Caco-2 (cell line): ENCODE measurements around the gene ERBB4. TPM values are rescaled to one million over a fixed set of nuclear protein-coding genes. Genes with fewer than 3 reads are reported as not detected.

Experiments used
- BruUV-seq: library from RNA; stranded (reverse); fragments of 400-500 nt; replicated peaks from 2 replicates; lab custom pipeline; 2021; lab: Mats Ljungman, UMichigan
- CTCF ChIA-PET: fragments of 300-600 bp; sonication (Branson Sonifier 250); formaldehyde crosslinking; loops from one replicate; lab custom pipeline; 2022; ENCODE audit warnings: antibody characterized with exemption; lab: Charles Lee
- POLR2A ChIA-PET: fragments of 300-600 bp; sonication (Branson Sonifier 250); formaldehyde crosslinking; loops from one replicate; lab custom pipeline; 2022; ENCODE audit warnings: antibody characterized with exemption; lab: Charles Lee
- DNase-seq, 2 experiments: peaks; one replicate each; pipeline versions ENCODE4 v3.0.0 to v3.0.0-alpha.2; 2020 to 2022
- H3K27me3 ChIP-seq: replicated peaks from 2 replicates; pipeline ENCODE4 v1.6.0; 2011; ENCODE audit warnings: low read length; ENCODE audit not compliant: control insufficient read depth, insufficient read depth
- H3K36me3 ChIP-seq: 2 replicates; pipeline ENCODE4 v1.5.1; 2011; ENCODE audit warnings: low read length; ENCODE audit not compliant: control insufficient read depth, insufficient read depth
- H3K4me1 ChIP-seq: fragments of 250-450 bp; sonication (Bioruptor Pico); 2 replicates; pipeline ENCODE4 v1.5.1; 2020; ENCODE audit warnings: mild to moderate bottlenecking
- H3K4me3 ChIP-seq: 2 replicates; pipeline ENCODE4 v1.5.1; 2011; ENCODE audit warnings: low read depth, mild to moderate bottlenecking, control low read depth, low read length
- H3K9me3 ChIP-seq: fragments of 250-450 bp; sonication (Bioruptor Pico); 2 replicates; pipeline ENCODE4 v1.5.1; 2020; ENCODE audit warnings: mild to moderate bottlenecking, moderate library complexity
- H3K27ac Mint-ChIP-seq: one replicate; pipeline ENCODE4 v1.8.0; 2022; ENCODE audit warnings: mixed read lengths; ENCODE audit not compliant: unreplicated experiment
- H3K27me3 Mint-ChIP-seq: one replicate; pipeline ENCODE4 v1.8.0; 2022; ENCODE audit warnings: mixed read lengths; ENCODE audit not compliant: insufficient read depth, unreplicated experiment
- H3K36me3 Mint-ChIP-seq: one replicate; pipeline ENCODE4 v1.8.0; 2022; ENCODE audit warnings: mild to moderate bottlenecking, mixed read lengths; ENCODE audit not compliant: insufficient read depth, unreplicated experiment
- H3K4me1 Mint-ChIP-seq: one replicate; pipeline ENCODE4 v1.8.0; 2022; ENCODE audit warnings: low read depth, mixed read lengths; ENCODE audit not compliant: unreplicated experiment
- H3K4me3 Mint-ChIP-seq: one replicate; pipeline ENCODE4 v1.8.0; 2022; ENCODE audit warnings: mild to moderate bottlenecking, moderate library complexity, mixed read lengths; ENCODE audit not compliant: unreplicated experiment
- H3K9me3 Mint-ChIP-seq: one replicate; pipeline ENCODE4 v1.8.0; 2022; ENCODE audit warnings: mixed read lengths; ENCODE audit not compliant: unreplicated experiment
- CTCF ChIP-seq, 2 experiments: fragments of 200-600 bp in 1 of 2; IDR thresholded peaks; 1 replicate in 1 of 2; 2 replicates in 1 of 2; pipeline versions ENCODE4 v1.5.1 to v1.8.0; 2011 to 2022; ENCODE audit warnings: antibody characterized with exemption in 1 of 2, control low read depth in 1 of 2, inconsistent platforms in 1 of 2, low read depth in 1 of 2, low read length in 1 of 2, mild to moderate bottlenecking in 1 of 2, moderate library complexity in 1 of 2; ENCODE audit not compliant: insufficient read depth in 1 of 2, severe bottlenecking in 1 of 2, unreplicated experiment in 1 of 2
- intact Hi-C: fragments of 100-400 bp; cut with micrococcal nuclease; formaldehyde crosslinking; loops from one replicate; pipeline ENCODE4 v1.10.0; 2022; ENCODE audit not compliant: unreplicated experiment
- total RNA-seq: library from RNA; stranded (reverse); gene quantifications from 2 replicates; pipeline ENCODE4 v1.2.3, GENCODE V29; 2022

Gene ERBB4
- total RNA-seq, 1 experiment from 2014 or later: not detected

- DNase-seq: no peak
- no peaks in the 10 kb centered on the region for H3K36me3 Mint-ChIP-seq
- peaks cover 6% of the 10 kb centered on the region for H3K27me3 Mint-ChIP-seq
- Histone ChIP-seq H3K4me3 (no peak overlapping the region), H3K4me1 (no peaks in the 10 kb centered on the region), H3K36me3 (no peaks in the 10 kb centered on the region), H3K27me3 (no peaks in the 10 kb centered on the region), H3K9me3 (no peaks in the 10 kb centered on the region)
- intact Hi-C loops: no loop called here
- CTCF ChIA-PET: interaction anchor here (1.2 kb wide), 1 partner anchor 13 kb away, joined by 5 read pairs; no protein-coding TSS in a partner anchor
- POLR2A ChIA-PET: no interaction called here
- TF ChIP-seq CTCF (IDR thresholded peaks at IDR 0.05; ENCODE audit: insufficient read depth in 1 of 2, low read depth in 1 of 2, low read length in 1 of 2, severe bottlenecking in 1 of 2, unreplicated experiment in 1 of 2): no peak
- H3K27ac Mint-ChIP-seq: no peak overlapping the region
- no TSS peak for BruUV-seq
- H3K4me1 Mint-ChIP-seq: no peaks in the 10 kb centered on the region
- no peak overlapping the region for H3K4me3 Mint-ChIP-seq
- H3K9me3 Mint-ChIP-seq: no peaks in the 10 kb centered on the region
These were observed 15.6 kb upstream of the ERBB4 start for GRCh38 chr2:212554233-212554632.

GRCh38 chr2:212549941-212550340 lies 11.3 kb upstream of the ERBB4 start:
- Mint-ChIP-seq H3K27me3 (peaks cover 2% of the 10 kb centered on the region), H3K4me3 (no peak overlapping the region), H3K9me3 (no peaks in the 10 kb centered on the region), H3K27ac (no peak overlapping the region), H3K36me3 (no peaks in the 10 kb centered on the region), H3K4me1 (no peaks in the 10 kb centered on the region)
- H3K9me3 ChIP-seq: no peaks in the 10 kb centered on the region
- intact Hi-C loops: loop anchor here (5.0 kb wide), 1 partner anchor 543 kb away; no protein-coding TSS in a partner anchor
- CTCF ChIA-PET: no interaction called here
- H3K4me1 ChIP-seq: no peaks in the 10 kb centered on the region
- POLR2A ChIA-PET: no interaction called here
- H3K4me3 ChIP-seq: no peak overlapping the region
- no peak for DNase-seq
- BruUV-seq: no TSS peak
- TF ChIP-seq CTCF (IDR thresholded peaks at IDR 0.05; ENCODE audit: insufficient read depth in 1 of 2, low read depth in 1 of 2, low read length in 1 of 2, severe bottlenecking in 1 of 2, unreplicated experiment in 1 of 2): no peak
- no peaks in the 10 kb centered on the region for H3K36me3 ChIP-seq
- no peaks in the 10 kb centered on the region for H3K27me3 ChIP-seq

- Mint-ChIP-seq H3K4me3 (no peak overlapping the region), H3K36me3 (no peaks in the 10 kb centered on the region), H3K4me1 (no peaks in the 10 kb centered on the region), H3K27me3 (peaks cover 2% of the 10 kb centered on the region), H3K27ac (no peak overlapping the region), H3K9me3 (no peaks in the 10 kb centered on the region)
- Histone ChIP-seq H3K4me1 (no peaks in the 10 kb centered on the region), H3K4me3 (no peak overlapping the region), H3K36me3 (no peaks in the 10 kb centered on the region), H3K27me3 (no peaks in the 10 kb centered on the region), H3K9me3 (no peaks in the 10 kb centered on the region)
- ChIA-PET POLR2A (no interaction called here), CTCF (no interaction called here)
- no peak for DNase-seq
- no peak for TF ChIP-seq CTCF (IDR thresholded peaks at IDR 0.05; ENCODE audit: insufficient read depth in 1 of 2, low read depth in 1 of 2, low read length in 1 of 2, severe bottlenecking in 1 of 2, unreplicated experiment in 1 of 2)
- no TSS peak for BruUV-seq
- intact Hi-C loops: loop anchor here (5.0 kb wide), 1 partner anchor 542 kb away; no protein-coding TSS in a partner anchor
These were observed 10.9 kb upstream of the ERBB4 start for GRCh38 chr2:212549463-212549862.
